ENCODE measurements around the gene TTLL6. TPM values are rescaled to one million over a fixed set of nuclear protein-coding genes. Genes with fewer than 3 reads are reported as not detected.

The TTLL6 gene
- total RNA-seq, 1 experiment from 2014 or later: 3.4 TPM

DNA sequence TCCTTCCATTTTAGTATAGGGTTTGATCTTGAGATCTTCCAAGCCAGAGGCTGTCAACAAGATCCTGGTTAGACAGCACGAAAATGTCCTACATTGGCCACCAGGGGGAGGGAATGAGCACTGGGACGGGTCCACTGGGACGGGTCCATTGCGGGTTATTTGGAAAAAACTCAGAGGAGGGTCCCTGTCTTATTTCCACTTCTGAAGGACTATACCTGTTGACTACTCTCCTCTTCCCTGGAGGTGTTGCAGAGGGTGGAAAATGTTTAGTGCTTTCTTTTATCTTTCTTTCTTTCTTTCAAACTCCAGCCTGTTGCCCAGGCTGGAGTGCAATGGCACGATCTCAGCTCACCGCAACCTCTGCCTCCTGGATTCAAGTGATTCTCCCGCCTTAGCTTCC lies 2.5 kb downstream of the TTLL6 start:
- POLR2A ChIA-PET: interaction anchor here (1.0 kb wide), 1 partner anchor 64 kb away, joined by 4 read pairs; no protein-coding TSS in a partner anchor
- Mint-ChIP-seq H3K4me1 (peaks cover 35% of the 10 kb centered on the region), H3K36me3 (no peaks in the 10 kb centered on the region), H3K9me3 (no peaks in the 10 kb centered on the region), H3K27ac (no peak overlapping the region), H3K27me3 (ENCODE audit: low read depth) (peaks cover 5% of the 10 kb centered on the region; the same call in 1 of the 2 replicates), H3K4me3 (peak overlapping the region; percentile 34)
- TF ChIP-seq CTCF (IDR thresholded peaks at IDR 0.05) (peak; percentile 85), MAX (CRISPR knock-in tag; IDR thresholded peaks at IDR 0.05) (no peak)
- CTCF ChIA-PET: interaction anchor here (0.6 to 12.4 kb wide), 21 partner anchors 10 to 476 kb away, joined by 3 to 355 read pairs (median 5); partner anchors contain the start of gene ATP5MC1
- DNase-seq (ENCODE audit: low spot score) (peak; percentile 78), ATAC-seq (no peak)

DNA sequence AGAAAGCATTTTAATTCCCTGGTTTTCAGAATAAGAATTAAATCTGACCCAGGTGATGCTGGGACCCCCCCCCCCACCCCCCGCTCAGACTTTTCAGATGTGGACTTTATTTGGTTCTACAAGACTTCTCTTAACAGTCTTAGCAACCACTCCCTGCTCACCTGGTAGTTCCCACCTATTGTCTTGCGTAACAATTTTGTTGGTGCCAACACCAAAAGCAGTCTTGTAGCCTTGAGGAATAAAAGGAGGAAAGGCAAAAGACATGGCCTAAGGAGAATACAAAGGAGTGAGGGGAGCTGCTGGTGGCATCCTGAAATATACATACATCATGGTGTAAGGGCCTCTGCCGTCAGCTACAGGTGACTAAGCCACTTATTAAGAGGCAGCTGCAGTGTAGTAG lies 5.0 kb downstream of the TTLL6 start:
- DNase-seq (ENCODE audit: low spot score): no peak
- H3K4me3 Mint-ChIP-seq: no peak overlapping the region
- peaks cover 5% of the 10 kb centered on the region; the same call in 1 of the 2 replicates for H3K27me3 Mint-ChIP-seq (ENCODE audit: low read depth)
- no peak for ATAC-seq
- H3K4me1 Mint-ChIP-seq: peaks cover 13% of the 10 kb centered on the region; the same call in 1 of the 2 replicates
- ChIA-PET CTCF (interaction anchor here (1.3 to 12.4 kb wide), 7 partner anchors 21 to 140 kb away, joined by 4 to 355 read pairs (median 5); no protein-coding TSS in a partner anchor), POLR2A (no interaction called here)
- H3K36me3 Mint-ChIP-seq: no peaks in the 10 kb centered on the region
- H3K27ac Mint-ChIP-seq: no peak overlapping the region
- H3K9me3 Mint-ChIP-seq: no peaks in the 10 kb centered on the region
- TF ChIP-seq, protein P1, sequence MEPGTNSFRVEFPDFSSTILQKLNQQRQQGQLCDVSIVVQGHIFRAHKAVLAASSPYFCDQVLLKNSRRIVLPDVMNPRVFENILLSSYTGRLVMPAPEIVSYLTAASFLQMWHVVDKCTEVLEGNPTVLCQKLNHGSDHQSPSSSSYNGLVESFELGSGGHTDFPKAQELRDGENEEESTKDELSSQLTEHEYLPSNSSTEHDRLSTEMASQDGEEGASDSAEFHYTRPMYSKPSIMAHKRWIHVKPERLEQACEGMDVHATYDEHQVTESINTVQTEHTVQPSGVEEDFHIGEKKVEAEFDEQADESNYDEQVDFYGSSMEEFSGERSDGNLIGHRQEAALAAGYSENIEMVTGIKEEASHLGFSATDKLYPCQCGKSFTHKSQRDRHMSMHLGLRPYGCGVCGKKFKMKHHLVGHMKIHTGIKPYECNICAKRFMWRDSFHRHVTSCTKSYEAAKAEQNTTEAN (CRISPR knock-in tag; IDR thresholded peaks at IDR 0.05): no peak
- TF ChIP-seq, protein P2, sequence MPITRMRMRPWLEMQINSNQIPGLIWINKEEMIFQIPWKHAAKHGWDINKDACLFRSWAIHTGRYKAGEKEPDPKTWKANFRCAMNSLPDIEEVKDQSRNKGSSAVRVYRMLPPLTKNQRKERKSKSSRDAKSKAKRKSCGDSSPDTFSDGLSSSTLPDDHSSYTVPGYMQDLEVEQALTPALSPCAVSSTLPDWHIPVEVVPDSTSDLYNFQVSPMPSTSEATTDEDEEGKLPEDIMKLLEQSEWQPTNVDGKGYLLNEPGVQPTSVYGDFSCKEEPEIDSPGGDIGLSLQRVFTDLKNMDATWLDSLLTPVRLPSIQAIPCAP (CRISPR knock-in tag; IDR thresholded peaks at IDR 0.05): no peak
- TF ChIP-seq ZNF219 (CRISPR knock-in tag; IDR thresholded peaks at IDR 0.05; ENCODE audit: borderline replicate concordance) (no peak), ZNF416 (CRISPR knock-in tag; IDR thresholded peaks at IDR 0.05) (no peak), PRRX2 (CRISPR knock-in tag; IDR thresholded peaks at IDR 0.05) (no peak), PRDM15 (CRISPR knock-in tag; IDR thresholded peaks at IDR 0.05) (no peak)
- TF ChIP-seq, protein P3, sequence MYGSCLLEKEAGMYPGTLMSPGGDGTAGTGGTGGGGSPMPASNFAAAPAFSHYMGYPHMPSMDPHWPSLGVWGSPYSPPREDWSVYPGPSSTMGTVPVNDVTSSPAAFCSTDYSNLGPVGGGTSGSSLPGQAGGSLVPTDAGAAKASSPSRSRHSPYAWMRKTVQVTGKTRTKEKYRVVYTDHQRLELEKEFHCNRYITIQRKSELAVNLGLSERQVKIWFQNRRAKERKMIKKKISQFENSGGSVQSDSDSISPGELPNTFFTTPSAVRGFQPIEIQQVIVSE (CRISPR knock-in tag; IDR thresholded peaks at IDR 0.05; ENCODE audit: borderline replicate concordance): no peak

GRCh38 chr17:48809182-48809581 lies 7.8 kb downstream of the TTLL6 start:
- H3K27me3 Mint-ChIP-seq (ENCODE audit: low read depth): no peaks in the 10 kb centered on the region
- POLR2A ChIA-PET: no interaction called here
- CTCF ChIA-PET: interaction anchor here (1.3 to 12.4 kb wide), 3 partner anchors 51 to 84 kb away, joined by 3 to 355 read pairs (median 3); no protein-coding TSS in a partner anchor
- DNase-seq (ENCODE audit: low spot score): no peak
- H3K4me3 Mint-ChIP-seq: no peak overlapping the region
- no peak overlapping the region for H3K27ac Mint-ChIP-seq
- no peaks in the 10 kb centered on the region for H3K9me3 Mint-ChIP-seq
- no peak for ATAC-seq
- H3K36me3 Mint-ChIP-seq: no peaks in the 10 kb centered on the region
- peaks cover 10% of the 10 kb centered on the region for H3K4me1 Mint-ChIP-seq
- TF ChIP-seq MXD4 (CRISPR knock-in tag; IDR thresholded peaks at IDR 0.05; ENCODE audit: borderline replicate concordance) (no peak), ZNF121 (CRISPR knock-in tag; IDR thresholded peaks at IDR 0.05) (no peak), TCF7 (CRISPR knock-in tag; IDR thresholded peaks at IDR 0.05; ENCODE audit: low read depth) (no peak), NR1H2 (CRISPR knock-in tag; IDR thresholded peaks at IDR 0.05) (no peak)

All from WTC11 (cell line).